HFFc6 (cell line): ENCODE measurements around the gene MUCL1. TPM values are rescaled to one million over a fixed set of nuclear protein-coding genes. Genes with fewer than 3 reads are reported as not detected.
"Not testable (repeated sequence)": the region's sequence is repeated elsewhere in the genome, so short reads cannot be mapped to it uniquely, and the experiment has no call there.

Experiments
- DNase-seq: peaks from one replicate; pipeline ENCODE4 v3.0.0-alpha.2; 2018
- H3K27ac Mint-ChIP-seq: 2 replicates; pipeline ENCODE4 v1.8.0; 2020; ENCODE audit warnings: mild to moderate bottlenecking, mixed read lengths
- H3K27me3 Mint-ChIP-seq: 2 replicates; pipeline ENCODE4 v1.8.0; 2021; ENCODE audit warnings: mild to moderate bottlenecking, moderate library complexity, mixed read lengths; ENCODE audit not compliant: insufficient read depth
- H3K36me3 Mint-ChIP-seq: 2 replicates; pipeline ENCODE4 v1.8.0; 2021; ENCODE audit warnings: low read depth, mixed read lengths
- H3K4me1 Mint-ChIP-seq: 2 replicates; pipeline ENCODE4 v1.8.0; 2020; ENCODE audit warnings: low read depth, mixed read lengths
- H3K4me3 Mint-ChIP-seq: 2 replicates; pipeline ENCODE4 v1.8.0; 2020; ENCODE audit warnings: mild to moderate bottlenecking, moderate library complexity, mixed read lengths
- H3K9me3 Mint-ChIP-seq: 2 replicates; pipeline ENCODE4 v1.8.0; 2020; ENCODE audit warnings: mild to moderate bottlenecking, mixed read lengths
- CTCF ChIP-seq: fragments of 200-600 bp; sonication (generic); IDR thresholded peaks from 2 replicates; pipeline ENCODE4 v1.5.0; 2021; ENCODE audit warnings: antibody characterized with exemption, mild to moderate bottlenecking
- total RNA-seq, 6 experiments: library from RNA; stranded (reverse); fragmentation: NEBNext Ultra II Directional; extraction: Animal tissue kit (Norgen Biotek cat#: 25700); gene quantifications; 2 replicates in 1 of 6; 3 replicates in 5 of 6; pipeline ENCODE4 v1.2.3, GENCODE V29; 2021

MUCL1 gene
- total RNA-seq, 6 experiments from 2014 or later, result not detected

DNA sequence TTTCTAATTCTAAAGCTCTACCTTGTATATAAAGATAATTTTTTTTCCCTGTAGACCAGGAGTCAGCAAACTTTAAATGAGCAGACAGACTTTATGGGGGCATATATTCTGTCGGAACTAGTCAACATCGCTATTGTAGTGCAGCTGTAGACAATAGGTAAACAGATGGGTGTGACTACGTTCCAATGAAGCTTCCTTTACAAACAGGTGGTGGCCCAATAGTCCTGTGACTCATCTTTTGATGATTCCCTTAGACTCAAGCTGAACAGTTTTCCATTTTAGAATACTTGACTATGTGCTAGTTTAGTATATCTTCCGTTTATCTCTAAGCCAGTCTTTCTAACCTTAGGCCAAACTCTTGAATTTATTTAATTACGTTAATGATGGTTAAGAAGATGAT is 16.3 kb downstream of the MUCL1 start:
- no peaks in the 10 kb centered on the region for H3K4me1 Mint-ChIP-seq
- no peak for DNase-seq
- H3K9me3 Mint-ChIP-seq, result no peaks in the 10 kb centered on the region
- no peak overlapping the region for H3K27ac Mint-ChIP-seq
- no peak overlapping the region for H3K4me3 Mint-ChIP-seq
- no peak for TF ChIP-seq CTCF
- no peaks in the 10 kb centered on the region; the same call in 1 of the 2 replicates for H3K27me3 Mint-ChIP-seq
- no peaks in the 10 kb centered on the region for H3K36me3 Mint-ChIP-seq

GRCh38 chr12:54879150-54879549 is 24.8 kb downstream of the MUCL1 start:
- Mint-ChIP-seq H3K4me3 (no peak overlapping the region), H3K27ac (no peak overlapping the region), H3K27me3 (no peaks in the 10 kb centered on the region; the same call in 1 of the 2 replicates), H3K9me3 (no peaks in the 10 kb centered on the region), H3K36me3 (no peaks in the 10 kb centered on the region), H3K4me1 (no peaks in the 10 kb centered on the region)
- no peak for TF ChIP-seq CTCF
- no peak for DNase-seq

- no peak overlapping the region for H3K27ac Mint-ChIP-seq
- DNase-seq, result no peak
- H3K27me3 Mint-ChIP-seq, result no peaks in the 10 kb centered on the region; the same call in 1 of the 2 replicates
- no peak for TF ChIP-seq CTCF
- H3K4me1 Mint-ChIP-seq, result no peaks in the 10 kb centered on the region
- H3K4me3 Mint-ChIP-seq, result no peak overlapping the region
- no peaks in the 10 kb centered on the region for H3K36me3 Mint-ChIP-seq
- no peaks in the 10 kb centered on the region for H3K9me3 Mint-ChIP-seq
Measured at GRCh38 chr12:54879579-54879978, 25.3 kb downstream of the MUCL1 start.

DNA sequence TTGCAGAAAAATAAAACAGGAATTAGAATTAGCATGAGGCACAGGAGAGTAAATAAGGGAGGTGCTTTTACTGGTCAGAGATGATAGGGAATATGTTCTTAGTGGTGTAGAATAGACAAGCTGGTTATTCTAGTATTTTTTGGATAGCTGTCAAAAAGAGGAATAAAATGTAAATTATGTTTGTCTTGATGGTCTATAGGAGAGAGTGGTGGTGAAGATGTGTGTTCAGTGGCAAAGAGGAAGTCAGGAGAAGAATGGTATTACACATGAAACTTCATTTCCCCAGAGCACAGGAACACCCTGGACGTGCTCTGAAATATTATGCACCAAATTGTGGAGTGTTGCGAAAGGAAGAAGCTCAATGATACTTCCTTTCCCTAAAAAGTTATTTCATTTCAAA is 27.8 kb downstream of the MUCL1 start:
- Mint-ChIP-seq H3K36me3 (no peaks in the 10 kb centered on the region), H3K4me1 (no peaks in the 10 kb centered on the region), H3K9me3 (no peaks in the 10 kb centered on the region), H3K4me3 (no peak overlapping the region), H3K27ac (no peak overlapping the region), H3K27me3 (no peaks in the 10 kb centered on the region)
- no peak for DNase-seq
- TF ChIP-seq CTCF, result no peak

DNA sequence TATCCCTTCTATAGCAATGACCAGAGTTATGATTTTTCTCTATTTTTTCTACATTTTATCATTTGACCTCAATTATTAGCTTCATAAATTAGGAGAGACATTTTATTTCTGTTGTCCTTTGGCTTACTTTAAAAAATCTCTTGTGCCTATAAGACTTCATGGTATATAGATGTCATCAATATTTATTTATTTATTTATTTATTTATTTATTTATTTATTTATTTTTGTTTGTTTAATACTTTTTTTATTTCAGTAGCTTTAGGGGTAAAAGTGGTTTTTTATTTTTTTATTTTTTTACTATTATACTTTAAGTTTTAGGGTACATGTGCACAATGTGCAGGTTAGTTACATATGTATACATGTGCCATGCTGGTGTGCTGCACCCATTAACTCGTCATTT is 28.3 kb downstream of the MUCL1 start:
- H3K9me3 Mint-ChIP-seq, H3K4me1 Mint-ChIP-seq, H3K27me3 Mint-ChIP-seq, H3K36me3 Mint-ChIP-seq, DNase-seq, H3K27ac Mint-ChIP-seq, H3K4me3 Mint-ChIP-seq: not testable (repeated sequence)

GRCh38 chr12:54888428-54888827 is 34.1 kb downstream of the MUCL1 start:
- H3K4me1 Mint-ChIP-seq, H3K27ac Mint-ChIP-seq, H3K27me3 Mint-ChIP-seq, H3K9me3 Mint-ChIP-seq, H3K4me3 Mint-ChIP-seq, DNase-seq, H3K36me3 Mint-ChIP-seq: not testable (repeated sequence)

- no peak for TF ChIP-seq CTCF
- no peak overlapping the region for H3K4me3 Mint-ChIP-seq
- H3K27me3 Mint-ChIP-seq, result no peaks in the 10 kb centered on the region; the same call in none of the 2 replicates
- DNase-seq, result no peak
- H3K36me3 Mint-ChIP-seq, result no peaks in the 10 kb centered on the region
- no peaks in the 10 kb centered on the region for H3K4me1 Mint-ChIP-seq
- no peaks in the 10 kb centered on the region for H3K9me3 Mint-ChIP-seq
- no peak overlapping the region for H3K27ac Mint-ChIP-seq
Measured at GRCh38 chr12:54890339-54890738, 36.0 kb downstream of the MUCL1 start.
